GM18519 (cell line): ENCODE measurements around the gene NUDT7.
A peak's percentile ranks its signal among the peaks of the same experiment; 100 is the strongest.

Source experiments
- ATAC-seq: cut with Tn5 transposase; IDR thresholded peaks from one replicate; pipeline ENCODE4 v1.9.1; 2021; ENCODE audit warnings: mild to moderate bottlenecking, moderate library complexity; ENCODE audit not compliant: unreplicated experiment, low FRiP score

Gene NUDT7

DNA sequence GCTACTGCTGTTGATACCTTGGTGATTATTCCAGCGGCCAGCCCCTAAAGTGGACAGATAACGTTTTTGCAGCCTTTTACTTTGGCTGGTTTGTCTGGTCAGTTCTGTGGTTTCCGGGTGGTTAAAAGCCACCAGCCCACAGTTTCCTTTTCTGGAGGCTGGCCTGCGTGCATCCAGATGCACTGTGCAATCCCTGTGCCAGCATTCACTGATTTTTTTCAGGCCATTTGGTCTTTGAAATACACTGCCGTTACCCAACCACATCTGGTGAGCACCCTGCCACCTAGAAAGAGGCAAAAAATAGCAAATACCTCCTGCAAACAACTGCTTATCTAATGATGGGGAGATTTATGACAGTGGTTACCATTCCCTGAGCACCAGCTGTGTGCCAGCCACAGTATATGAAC, 797 bp downstream of the NUDT7 start:
- ATAC-seq = no peak

DNA sequence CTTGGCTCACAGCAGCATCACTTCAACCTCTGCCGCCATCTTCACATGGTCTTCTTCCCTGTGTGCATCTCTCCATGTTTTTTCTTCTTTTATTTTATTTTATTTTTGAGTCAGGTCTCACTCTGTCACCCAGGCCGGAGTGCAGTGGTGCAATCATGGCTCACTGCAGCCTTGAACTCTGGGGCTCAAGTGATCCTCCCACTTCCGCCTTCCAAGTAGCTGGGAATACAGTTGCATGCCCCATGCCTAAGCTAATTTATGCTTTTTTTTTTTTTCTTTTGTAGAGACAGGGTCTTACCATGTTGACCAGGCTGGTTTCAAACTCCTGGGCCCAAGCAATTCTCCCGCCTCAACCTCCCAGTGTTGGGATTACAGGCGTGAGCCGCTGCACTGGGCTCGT, 1.9 kb downstream of the NUDT7 start:
- no peak for ATAC-seq

DNA sequence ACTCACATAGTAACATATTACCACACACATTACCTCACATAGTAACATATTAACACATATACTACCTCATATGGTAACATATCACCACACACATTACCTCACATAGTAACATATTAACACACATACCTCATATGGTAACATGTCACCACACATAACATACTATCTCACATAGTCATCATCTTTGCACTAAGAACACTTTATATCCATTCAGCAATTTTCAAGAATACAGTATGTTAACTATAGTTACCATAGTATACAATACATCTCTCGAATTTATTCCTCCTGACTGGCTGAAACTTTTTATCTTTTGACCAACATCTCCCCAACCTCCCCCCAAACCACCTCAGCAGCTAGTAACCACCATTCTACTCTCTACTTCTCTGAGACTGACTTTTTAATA, 7.6 kb downstream of the NUDT7 start:
- ATAC-seq = no peak

DNA sequence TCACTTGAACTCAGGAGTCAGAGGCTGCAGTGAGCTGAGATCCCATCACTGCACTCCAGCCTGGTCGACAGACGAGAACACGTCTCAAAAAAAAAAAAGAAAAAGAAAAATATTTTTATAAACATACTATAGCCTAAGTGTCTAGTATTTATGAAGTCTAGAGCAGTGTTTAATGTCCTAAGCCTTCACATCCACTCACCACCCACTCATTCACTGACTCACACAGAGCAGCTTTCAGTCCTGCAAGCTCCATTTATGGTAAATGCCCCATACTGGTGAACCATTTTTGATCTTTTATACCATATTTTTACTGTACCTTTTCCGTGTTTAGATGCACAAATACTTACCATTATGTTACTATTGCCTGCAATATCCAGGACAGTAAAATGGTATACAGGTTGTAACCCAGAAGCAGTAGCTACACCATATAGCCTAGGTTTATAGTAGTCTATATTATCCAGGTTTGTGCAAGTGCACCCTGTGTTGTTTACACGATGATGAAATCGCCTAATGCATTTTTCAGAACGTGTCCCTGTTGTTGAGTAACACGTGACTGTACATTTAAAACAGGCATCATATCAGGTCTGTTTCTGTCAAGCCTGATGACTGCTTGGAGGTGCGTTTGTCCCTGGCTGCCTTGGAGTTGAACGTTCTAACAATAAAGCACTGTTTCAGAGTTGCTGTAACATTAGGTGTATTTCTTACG, 10.1 kb downstream of the NUDT7 start:
- no peak for ATAC-seq

DNA sequence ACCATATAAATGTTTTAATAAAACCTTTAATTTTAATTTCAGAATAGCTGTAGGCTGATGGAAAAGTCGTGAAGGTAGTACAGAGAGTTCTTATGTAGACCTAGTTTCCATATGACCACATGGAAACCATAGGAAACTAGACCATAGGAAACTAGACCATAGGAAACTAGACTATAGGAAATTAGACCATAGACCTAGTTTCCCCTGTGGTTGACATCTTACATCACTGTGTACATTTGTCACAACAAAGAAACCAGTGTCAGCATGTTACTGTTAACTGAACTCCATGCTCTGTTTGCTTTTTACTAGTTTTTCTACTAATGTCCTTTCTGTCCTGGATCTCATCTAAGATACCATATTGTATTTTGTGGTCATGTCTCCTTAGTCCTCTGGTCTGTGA, 14.6 kb downstream of the NUDT7 start:
- ATAC-seq = peak; percentile 84

DNA sequence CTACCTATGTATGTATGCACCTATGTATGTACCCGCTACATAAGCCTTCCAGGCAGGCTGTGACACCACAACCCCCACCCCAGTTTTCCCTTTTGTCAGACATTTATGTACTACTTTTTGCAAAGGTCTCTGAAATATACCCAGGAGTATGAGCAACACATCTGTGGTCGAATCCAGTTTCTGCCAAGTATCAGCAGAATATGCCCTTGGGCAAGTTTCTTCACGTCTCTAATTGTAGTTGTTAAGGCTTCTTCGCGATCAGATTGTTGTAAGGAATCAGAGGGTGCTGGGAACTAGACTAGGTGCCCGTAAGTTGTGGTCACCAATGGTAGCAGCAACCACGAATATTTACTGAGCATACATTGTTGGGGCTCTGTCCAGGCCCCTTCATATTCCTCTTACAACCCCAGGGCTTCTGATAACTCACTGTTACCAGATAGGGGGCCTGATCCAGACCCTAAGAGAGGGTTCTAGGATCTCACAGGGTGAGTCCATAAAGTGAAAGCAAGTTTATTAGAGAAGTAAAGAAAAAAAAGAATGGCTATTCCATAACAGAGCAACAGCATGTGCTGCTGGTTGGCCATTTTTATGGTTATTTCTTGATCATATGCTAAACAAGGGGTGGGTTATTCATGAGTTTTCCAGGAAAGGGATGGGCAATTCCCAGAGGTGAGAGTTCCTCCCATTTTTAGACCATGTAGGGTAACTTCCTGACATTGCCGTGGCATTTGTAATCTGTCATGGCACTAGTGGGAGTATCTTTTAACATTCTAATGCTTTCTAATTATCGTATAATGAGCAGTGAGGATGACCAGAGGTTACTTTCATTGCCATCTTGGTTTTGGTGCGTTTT, 16.6 kb downstream of the NUDT7 start:
- no peak for ATAC-seq

DNA sequence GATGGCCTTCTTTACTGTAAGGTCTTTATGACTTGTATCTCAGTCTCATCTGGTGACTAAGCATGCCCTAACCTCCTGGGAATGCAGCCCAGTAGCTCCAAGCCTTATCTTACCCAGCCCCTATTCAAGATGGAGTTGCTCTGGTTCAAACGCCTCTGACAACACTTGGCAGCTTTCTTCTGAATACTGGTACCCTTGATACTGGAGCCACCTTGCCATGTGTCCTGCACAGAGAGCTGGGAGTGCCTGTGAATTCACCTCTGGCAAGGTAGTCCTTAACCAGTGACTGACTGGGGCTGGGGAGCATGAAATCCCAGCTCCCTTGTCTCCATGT, 17.2 kb downstream of the NUDT7 start:
- ATAC-seq = no peak

DNA sequence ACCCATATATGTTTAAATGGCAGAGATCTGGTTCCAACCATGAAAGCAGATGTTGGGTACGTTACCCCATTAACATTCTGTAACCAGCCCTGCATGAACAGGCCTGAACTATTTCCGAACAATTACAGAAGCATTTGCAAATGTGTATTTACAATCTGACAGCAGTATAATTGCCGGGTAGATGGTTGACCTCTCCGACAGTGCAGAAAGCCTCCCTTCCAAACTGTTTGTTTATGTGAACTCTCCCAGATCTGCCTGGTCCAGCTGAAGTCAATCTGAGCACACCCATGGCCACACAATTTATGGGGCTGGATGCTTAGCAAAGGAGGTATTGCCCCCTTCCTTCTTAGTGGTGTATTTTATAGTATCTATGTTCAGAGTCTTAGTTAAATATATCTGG, 21.8 kb downstream of the NUDT7 start:
- ATAC-seq = no peak

DNA sequence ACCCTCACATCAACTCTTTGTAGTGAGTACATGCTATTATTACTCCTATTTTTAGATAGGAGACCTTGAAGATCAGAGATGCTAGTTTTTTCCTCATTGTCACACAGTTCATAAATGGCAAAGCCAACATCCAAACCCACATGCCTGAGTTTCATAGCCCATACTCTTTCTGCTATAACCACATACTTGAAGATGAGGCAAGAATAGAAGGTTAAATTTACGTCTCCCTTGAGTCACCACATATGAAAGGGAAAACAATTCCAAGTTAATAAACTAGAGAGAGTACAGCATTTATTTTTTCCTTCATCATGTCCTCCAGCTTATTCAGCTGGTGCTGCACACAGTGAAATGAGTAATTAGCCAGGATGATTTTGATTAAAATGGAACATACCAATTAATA, 23.7 kb downstream of the NUDT7 start:
- no peak for ATAC-seq

DNA sequence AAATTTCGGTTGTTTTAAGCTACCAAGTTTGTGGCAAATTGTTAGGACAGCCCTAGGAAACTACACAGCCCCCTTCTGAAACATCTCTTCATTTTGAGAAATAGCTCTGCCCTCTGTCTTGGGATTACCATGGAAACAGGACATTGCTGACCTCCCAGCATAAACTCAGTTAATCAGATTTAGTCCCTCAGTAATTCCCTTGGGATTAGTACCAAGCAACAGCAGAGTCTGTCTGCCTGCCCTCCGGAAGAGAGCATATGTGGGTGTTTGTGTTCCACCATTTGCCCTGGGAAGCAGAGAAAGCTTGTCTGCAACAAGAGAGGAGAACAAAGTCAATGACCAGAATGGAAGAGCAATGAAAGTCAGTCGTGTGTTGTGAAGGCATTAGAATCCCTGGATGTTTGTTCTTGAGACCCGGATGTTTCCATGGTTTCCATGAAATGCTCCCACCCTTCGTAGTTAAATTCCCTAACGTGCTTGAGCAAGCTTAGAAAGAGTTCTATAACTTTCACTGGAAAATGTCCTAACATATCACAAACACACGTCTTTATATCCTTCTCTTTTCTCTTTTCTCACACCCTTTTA, 26.2 kb downstream of the NUDT7 start:
- no peak for ATAC-seq

DNA sequence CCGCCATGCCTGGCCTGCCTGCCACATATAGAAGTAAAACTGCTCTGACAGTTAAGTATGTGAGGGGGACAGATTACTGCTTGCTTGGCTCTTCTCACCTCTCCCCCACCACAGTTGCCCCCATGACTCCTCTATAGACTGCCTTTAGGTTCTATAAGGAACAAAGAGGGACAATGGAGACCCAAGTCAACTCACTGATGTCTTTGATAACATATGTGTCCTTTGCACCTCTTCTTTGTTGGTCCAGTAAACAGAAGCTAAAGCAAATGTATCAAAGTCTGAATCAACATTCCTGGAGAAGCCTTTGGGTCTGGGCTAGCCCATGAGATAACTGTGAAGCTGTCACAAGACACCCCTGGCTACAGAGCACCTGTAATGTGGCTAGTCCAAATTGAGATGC, 27.1 kb downstream of the NUDT7 start:
- no peak for ATAC-seq

DNA sequence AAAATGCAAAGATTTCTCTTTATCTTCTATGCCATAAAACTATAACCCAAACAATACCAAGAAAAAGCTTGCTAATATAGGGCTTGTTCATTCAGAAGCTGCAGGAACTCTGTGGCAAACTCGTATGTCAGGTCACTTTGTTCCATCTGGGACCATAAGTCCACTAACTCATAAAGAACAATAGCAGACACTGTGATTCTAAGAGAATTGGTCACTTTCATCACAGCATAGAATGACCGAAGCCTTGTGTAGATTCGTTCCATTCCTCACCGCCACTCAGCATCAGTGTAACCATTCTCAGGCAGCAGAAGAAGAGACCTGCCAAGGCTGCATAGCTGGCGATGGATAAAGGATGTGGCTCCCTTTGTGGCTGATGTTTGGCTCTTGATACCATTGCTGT, 35.7 kb downstream of the NUDT7 start:
- no peak for ATAC-seq

DNA sequence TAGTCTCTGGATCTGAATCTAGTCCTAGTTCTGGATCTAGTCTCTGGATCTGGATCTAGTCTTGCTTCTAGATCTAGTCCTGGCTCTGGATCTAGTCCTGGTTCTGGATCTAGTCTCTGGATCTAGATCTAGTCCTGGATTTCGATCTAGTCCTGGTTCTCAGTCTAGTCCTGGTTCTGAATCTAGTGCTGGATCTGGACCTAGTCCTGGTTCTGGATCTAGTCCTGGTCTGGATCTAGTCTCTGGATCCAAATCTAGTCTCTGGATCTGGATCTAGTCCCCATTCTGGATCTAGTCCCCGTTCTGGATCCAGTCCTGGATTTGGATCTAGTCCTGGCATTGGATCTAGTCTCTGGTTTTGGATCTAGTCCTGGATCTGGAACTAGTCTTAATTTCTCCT, 36.2 kb downstream of the NUDT7 start:
- ATAC-seq = no peak

DNA sequence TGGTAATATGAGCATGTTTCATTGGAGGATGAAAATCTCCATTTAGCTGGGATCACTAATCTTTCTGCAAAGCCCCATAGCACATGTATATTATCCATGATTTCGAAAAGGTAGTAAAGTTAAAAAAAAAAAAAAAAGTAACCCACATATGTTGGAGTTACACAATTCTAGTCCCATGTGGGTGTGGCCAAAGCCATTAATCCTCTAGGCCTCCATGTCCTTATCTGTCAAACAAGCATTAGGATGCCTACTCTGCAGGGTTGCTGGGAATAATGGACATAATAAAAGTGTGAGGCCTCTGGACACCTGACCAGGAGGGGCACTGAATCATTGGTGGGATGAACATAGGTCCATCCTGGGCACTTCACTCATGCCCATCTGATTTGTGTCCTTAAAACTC, 36.9 kb downstream of the NUDT7 start:
- no peak for ATAC-seq

DNA sequence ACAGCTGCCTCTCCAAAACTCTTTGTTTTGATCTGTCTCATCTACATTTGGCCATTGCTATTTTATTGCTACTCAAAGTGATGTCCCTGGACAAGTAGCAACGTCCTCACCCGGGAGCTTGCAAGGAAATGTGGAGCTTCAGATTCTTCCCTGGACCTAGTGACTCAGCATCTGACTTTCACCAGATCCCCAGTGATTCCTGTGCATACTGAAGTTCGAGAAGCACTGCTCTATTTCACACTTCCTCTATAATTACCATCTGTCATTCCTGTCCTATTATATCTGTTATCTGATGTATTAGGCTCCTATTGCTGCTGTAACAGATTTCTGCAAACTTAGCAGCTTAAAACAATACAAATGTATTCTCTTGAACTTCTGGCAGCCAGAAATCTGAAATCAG, 37.5 kb downstream of the NUDT7 start:
- no peak for ATAC-seq

DNA sequence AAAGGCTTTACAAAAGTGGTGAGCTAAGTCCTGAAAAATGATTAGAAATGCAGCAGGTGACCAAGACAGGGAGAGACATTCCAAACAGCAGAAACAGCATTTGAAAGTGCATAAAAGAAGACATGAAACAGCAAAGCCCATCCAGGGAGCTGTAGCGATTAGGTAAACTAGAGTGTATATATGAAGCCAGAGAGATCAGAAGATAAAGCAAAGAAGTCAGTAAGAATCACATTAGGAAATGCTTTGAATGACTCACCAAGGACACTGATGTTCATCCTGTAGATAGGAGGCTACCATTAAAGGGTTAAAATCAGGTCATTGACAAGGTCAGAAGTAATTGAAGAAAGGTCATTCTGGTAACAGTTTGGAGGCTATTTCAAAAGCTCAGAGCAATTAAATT, 38.5 kb downstream of the NUDT7 start:
- no peak for ATAC-seq

DNA sequence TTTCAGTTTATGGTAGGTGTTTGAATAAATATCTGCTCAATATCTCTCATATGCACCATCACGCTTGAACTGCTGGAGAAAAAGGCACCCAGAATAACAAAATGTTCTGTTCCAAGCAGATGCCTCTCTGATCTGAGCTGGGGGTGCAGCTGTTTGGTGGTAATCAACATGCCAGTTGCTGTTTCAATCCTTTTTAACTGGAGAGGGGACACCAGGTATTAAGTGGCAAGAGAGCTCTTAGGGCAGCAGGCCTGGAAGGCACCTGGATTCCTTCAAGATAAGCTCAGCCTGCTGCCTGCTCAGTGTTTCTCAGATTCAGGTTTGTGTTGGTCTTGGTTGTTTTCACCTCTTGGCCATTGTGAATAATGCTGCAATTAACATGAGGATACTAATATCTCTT, 38.9 kb downstream of the NUDT7 start:
- no peak for ATAC-seq

DNA sequence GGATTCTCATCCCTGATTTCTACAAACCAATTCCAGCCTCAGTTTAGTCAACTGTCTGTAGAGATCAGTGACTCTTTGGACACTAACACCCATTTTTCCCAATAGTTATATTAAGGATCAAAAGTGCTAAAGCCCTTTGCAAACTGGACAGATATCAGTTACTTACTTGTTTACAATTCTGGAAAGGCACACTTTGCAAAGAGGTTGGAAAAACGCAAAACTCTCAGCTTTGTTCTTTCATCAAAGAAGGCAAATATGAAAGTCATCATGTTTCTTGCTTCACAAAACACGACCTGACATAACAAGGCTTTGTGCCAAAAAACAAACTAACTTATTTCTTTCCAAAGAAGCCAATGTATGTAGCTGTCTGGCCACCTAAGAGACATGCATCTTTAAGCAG, 39.9 kb downstream of the NUDT7 start:
- no peak for ATAC-seq

DNA sequence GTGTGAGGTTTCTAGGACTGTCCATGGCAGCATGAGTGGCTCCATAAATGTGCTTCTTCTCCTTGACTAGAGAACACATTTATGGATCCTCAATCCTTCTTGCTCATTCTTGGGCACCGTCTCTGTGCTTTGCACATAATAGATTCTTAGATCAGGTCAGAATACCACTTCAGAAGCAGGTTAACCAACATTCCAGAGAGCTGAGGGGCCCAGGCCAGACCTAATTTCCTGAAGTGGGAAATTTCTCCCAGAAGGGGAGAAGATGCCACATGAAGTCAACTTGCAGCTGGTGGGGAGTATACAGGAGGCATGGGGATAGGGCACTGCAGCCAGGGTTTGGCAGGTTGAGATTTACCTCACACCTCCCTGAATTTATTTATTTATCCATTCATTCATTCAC, 41.7 kb downstream of the NUDT7 start:
- no peak for ATAC-seq

DNA sequence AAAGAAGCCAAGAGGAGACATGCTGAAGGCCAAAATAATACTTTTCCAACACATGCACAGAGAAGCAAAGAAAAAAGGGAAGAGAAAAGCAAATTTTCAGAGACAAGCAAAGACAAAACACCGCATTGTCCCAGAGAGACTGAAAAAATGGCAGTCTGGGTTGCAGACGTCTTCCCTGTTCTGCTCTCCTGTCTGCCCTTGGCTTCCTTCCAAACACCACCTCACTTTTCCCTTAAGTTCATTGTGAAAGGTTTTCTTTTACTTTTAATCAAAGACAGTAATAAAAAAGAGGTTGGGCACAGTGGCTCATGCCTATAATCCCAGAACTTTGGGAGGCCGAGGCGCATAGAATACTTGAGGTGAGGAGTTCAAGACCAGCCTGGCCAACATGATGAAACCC, 44.9 kb downstream of the NUDT7 start:
- ATAC-seq = no peak

DNA sequence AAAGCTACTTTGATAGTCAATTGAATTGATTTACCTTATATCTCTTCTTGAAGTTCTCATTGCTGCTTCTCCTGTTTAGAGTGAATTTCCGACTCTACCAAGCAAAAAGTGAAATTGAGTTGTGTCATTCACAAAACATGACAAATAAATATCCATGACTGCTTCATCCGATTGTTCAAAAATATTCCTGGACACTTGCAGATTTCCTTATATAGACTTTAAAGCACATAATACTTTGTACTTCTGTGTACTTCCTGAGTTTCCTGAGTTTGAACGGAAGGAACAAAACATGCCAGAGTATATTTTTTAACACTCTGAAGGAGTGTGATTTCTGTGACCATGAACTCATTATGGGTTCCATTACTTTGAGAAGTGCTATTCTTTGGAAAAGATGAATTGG, 45.5 kb downstream of the NUDT7 start:
- ATAC-seq = no peak
